Measurements from ENCODE around the gene MEP1B.
"Not testable (repeated sequence)": the region's sequence is repeated elsewhere in the genome, so short reads cannot be mapped to it uniquely, and the experiment has no call there.

GRCh38 chr18:32233348-32233747 is 43.5 kb downstream of the MEP1B start:
- TF ChIP-seq POLR2A (IDR thresholded peaks at IDR 0.05; ENCODE audit: low read length); GATA1 (IDR thresholded peaks at IDR 0.05; ENCODE audit: low read depth, low read length): not testable (repeated sequence)

All from erythroblast (primary cell).